Retinal pigment epithelial cell (primary cell): ENCODE results near the gene MYB.

Experiments
- DNase-seq: peaks from one replicate; pipeline ENCODE4 v3.0.0-alpha.2; 2010; ENCODE audit warnings: low read depth
- H3K4me3 ChIP-seq: 2 replicates; pipeline ENCODE4 v1.5.1; 2011; ENCODE audit warnings: mild to moderate bottlenecking, low read length, control low read depth, moderate library complexity
- TF ChIP-seq, protein P1 (sequence below): conservative IDR thresholded peaks from 2 replicates; pipeline ENCODE4 v1.5.1; 2011; ENCODE audit warnings: low read depth, low read length, control low read depth, inconsistent platforms

Gene MYB

DNA sequence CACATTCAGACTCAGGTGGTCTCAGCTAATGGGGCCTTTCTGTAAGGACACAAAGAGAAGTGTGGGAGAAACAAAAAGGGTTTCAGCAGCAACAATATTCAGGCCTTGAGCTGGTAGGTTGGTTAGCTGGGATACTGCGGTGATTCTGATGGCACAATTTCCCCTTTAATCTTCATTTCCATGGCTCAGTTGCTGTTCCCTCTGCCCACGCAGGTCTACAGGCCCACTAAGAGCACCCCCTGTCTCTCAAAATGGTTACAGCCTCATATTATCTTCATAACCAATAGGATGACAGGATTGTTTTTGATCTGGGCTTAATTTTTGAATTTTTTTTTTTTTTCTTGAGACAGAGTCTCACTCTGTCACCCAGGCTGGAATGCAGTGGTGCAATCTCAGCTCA, 48.9 kb downstream of the MYB start:
- no peak overlapping the region for H3K4me3 ChIP-seq
- TF ChIP-seq, protein P1, sequence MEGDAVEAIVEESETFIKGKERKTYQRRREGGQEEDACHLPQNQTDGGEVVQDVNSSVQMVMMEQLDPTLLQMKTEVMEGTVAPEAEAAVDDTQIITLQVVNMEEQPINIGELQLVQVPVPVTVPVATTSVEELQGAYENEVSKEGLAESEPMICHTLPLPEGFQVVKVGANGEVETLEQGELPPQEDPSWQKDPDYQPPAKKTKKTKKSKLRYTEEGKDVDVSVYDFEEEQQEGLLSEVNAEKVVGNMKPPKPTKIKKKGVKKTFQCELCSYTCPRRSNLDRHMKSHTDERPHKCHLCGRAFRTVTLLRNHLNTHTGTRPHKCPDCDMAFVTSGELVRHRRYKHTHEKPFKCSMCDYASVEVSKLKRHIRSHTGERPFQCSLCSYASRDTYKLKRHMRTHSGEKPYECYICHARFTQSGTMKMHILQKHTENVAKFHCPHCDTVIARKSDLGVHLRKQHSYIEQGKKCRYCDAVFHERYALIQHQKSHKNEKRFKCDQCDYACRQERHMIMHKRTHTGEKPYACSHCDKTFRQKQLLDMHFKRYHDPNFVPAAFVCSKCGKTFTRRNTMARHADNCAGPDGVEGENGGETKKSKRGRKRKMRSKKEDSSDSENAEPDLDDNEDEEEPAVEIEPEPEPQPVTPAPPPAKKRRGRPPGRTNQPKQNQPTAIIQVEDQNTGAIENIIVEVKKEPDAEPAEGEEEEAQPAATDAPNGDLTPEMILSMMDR = no peak
- DNase-seq = no peak

DNA sequence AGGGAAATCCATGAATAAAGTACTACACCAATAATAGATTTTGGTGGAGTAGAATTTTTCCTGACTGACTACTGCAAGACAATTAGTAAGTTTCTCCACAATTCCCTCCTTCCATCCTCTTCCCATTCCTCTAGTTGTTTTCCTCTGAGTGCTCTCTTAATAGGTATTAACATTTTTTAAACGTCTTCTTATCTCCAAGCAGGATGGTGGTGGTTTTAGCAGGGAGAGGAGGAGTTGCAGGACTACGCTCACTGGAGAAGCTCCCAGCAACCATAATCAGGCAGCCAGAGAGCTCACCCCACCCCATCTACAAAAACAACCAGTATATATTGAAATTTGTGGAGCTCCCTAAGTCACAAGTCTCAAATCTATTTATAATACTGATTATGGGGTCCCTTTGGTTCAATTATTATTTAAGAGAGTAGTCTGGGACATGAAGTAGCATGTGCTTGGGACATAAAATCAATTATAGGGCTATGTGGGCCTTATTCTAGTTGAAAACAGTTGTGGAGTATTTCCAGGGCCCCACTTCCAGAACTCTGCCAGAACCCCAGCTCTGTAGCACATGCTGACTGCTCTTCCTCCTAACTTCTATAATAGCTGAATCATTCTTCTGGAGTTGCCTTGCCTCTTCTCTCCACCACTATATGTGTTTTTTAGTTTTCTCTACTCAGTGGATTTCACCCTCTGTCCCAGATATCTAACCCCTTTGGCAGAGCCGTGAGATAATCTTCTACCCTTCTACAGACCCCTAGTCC, 49.8 kb downstream of the MYB start:
- no peak overlapping the region for H3K4me3 ChIP-seq
- TF ChIP-seq, protein P1 = no peak
- no peak for DNase-seq

DNA sequence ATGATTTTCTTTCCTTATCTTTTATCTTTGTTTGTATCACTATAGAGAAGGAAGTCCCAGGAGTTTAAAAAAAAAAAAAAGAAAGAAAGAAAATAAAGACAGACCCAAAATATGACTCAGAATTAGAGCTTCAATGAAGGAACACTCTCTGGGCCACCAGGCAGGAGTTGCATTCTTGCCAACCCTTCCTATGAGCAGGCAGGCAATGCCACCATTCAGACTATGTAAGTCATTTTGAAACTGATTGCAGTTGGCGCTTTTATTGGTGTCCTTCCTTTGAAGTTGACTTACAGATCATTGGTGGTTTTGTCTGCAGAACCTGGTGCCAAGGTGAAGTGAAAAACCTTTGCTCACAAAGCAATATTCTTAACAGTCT, 50.3 kb downstream of the MYB start:
- H3K4me3 ChIP-seq = no peak overlapping the region
- no peak for DNase-seq
- TF ChIP-seq, protein P1 = no peak

DNA sequence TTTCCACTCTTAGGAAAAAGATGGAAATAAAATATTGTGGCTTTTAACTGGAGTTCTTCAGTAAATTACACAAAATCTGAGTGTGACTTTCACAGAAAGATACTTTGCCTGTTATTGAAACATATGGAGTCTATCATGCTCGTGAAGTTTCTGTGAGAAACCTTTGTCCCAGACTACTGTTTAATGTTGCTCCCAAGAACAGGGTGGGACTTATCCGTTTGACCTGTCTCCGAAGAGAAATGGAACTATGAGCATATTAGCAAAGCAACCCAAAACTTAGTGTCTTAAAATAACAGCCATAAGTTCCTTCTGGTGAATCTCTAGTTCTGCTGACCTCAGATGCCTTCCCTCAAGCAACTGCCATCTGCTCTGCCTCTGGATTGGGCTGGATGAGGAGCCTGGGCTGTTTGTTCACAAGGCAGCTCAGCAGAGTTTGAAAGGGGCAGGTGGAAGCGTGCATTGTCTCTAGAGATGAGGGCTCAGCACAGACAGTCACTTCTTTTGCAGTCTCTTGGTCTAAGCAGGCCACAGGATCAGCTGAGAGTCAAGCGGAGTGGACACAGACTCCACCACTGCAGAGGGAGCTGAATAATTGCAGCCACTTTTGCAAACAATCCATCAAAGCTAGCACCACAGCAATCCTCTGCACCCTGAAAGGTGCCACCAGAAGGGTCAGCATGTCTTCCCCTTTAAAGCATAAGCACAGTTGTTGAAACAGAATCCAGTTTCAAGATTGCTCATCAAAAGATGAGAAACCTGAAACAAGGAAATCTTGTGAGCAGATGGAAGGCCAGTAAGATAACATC, 52.8 kb downstream of the MYB start:
- no peak overlapping the region for H3K4me3 ChIP-seq
- no peak for DNase-seq
- TF ChIP-seq, protein P1 = no peak

DNA sequence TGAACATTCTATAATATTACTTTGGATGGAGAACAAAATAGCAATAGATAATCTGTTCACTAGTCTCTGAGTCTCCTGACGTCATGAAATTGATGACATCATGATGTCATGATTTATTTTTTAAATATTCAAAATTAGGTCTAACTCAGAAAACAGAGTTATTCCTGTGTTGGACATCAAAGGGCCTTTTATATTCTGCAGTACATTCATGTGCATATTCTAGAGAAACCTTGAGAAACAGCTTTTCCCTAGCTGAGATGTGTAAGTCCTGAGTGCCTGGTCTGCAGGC, 53.3 kb downstream of the MYB start:
- no peak for DNase-seq
- TF ChIP-seq, protein P1 = no peak
- H3K4me3 ChIP-seq = no peak overlapping the region

DNA sequence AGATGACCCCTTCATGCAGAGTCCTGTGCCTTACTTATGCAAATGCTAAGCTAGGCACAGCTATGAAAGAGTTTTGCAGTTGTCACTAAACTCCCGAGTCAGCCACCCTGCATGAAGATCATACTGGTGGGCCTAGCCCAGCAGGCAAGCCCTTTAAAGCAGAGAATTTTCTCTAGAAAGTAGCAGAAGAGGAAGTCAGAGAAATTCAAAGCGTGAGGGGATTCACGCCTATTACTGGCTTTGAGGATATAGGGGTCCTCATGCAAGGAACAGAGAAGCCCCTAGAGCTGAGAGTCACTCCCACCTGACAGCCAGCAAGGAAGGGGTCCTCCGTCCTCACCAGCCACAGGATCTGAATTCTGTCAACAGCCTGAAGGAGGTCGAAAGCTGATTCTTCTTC, 54.6 kb downstream of the MYB start:
- no peak overlapping the region for H3K4me3 ChIP-seq
- DNase-seq = no peak
- TF ChIP-seq, protein P1 = no peak

DNA sequence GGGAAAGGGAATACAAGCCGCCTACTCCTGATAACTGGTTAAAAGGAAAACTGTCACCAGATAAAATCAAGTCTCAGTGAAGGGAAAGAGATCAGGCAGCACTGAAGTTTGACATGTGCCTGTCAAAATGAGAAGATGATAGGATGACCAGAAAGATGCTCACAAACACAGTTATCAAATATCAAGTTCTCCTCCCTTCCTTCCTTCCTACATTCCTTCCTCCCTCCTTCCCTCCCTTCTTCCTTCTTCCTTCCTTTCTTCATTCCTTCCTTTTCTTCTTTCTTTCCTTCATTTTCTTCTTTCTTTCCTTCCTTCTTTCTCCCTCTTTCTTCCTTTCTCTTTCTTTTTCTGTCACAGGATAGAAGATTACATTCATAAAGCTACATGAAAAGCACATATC, 55.2 kb downstream of the MYB start:
- TF ChIP-seq, protein P1 = no peak
- no peak for DNase-seq
- H3K4me3 ChIP-seq = no peak overlapping the region
